BE2C (cell line): ENCODE measurements around the gene MAGEA4.
"Not testable (repeated sequence)": the region's sequence is repeated elsewhere in the genome, so short reads cannot be mapped to it uniquely, and the experiment has no call there.

Experiments used
- DNase-seq: peaks from one replicate; pipeline ENCODE4 v3.0.0-alpha.2; 2020
- H3K27me3 ChIP-seq: fragments of 250-450 bp; sonication (Bioruptor Pico); 2 replicates; pipeline ENCODE4 v1.5.1; 2020; ENCODE audit warnings: mild to moderate bottlenecking
- H3K36me3 ChIP-seq: fragments of 250-450 bp; sonication (Bioruptor Pico); 2 replicates; pipeline ENCODE4 v1.5.1; 2020; ENCODE audit warnings: mild to moderate bottlenecking
- H3K4me1 ChIP-seq: fragments of 250-450 bp; sonication (Bioruptor Pico); 2 replicates; pipeline ENCODE4 v1.5.1; 2020
- H3K4me3 ChIP-seq: 2 replicates; pipeline ENCODE4 v1.5.1; 2011; ENCODE audit warnings: low read depth, low read length
- H3K9me3 ChIP-seq: fragments of 250-450 bp; sonication (Bioruptor Pico); 2 replicates; pipeline ENCODE4 v1.5.1; 2020
- TF ChIP-seq, protein P1 (sequence below): IDR thresholded peaks from 2 replicates; pipeline ENCODE4 v1.5.1; 2012; ENCODE audit warnings: mild to moderate bottlenecking, low read depth, low read length

Gene MAGEA4

DNA sequence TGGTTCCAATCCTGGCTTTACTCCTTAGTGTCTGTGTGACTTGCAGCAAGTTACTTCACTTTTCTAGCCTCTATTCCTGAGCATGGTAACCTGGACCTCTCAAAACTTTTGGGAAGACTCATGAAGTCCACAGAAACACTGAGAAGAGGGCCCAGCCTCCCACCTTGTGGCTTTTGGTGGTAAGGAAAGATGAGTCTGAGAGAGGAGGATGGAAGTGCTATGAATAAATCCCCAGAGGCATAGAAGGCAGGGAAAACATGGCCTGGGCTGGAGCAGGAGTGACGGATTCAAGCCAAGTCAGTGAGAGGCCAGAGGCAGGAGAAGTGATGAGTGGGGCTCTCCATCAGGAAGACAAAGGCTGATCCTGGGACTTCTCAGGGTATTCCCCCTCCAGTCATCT, 10.9 kb upstream of the MAGEA4 start:
- H3K9me3 ChIP-seq, result no peaks in the 10 kb centered on the region
- no peak overlapping the region for H3K4me3 ChIP-seq
- H3K36me3 ChIP-seq, result no peaks in the 10 kb centered on the region
- TF ChIP-seq, protein P1, sequence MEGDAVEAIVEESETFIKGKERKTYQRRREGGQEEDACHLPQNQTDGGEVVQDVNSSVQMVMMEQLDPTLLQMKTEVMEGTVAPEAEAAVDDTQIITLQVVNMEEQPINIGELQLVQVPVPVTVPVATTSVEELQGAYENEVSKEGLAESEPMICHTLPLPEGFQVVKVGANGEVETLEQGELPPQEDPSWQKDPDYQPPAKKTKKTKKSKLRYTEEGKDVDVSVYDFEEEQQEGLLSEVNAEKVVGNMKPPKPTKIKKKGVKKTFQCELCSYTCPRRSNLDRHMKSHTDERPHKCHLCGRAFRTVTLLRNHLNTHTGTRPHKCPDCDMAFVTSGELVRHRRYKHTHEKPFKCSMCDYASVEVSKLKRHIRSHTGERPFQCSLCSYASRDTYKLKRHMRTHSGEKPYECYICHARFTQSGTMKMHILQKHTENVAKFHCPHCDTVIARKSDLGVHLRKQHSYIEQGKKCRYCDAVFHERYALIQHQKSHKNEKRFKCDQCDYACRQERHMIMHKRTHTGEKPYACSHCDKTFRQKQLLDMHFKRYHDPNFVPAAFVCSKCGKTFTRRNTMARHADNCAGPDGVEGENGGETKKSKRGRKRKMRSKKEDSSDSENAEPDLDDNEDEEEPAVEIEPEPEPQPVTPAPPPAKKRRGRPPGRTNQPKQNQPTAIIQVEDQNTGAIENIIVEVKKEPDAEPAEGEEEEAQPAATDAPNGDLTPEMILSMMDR, result no peak
- no peak for DNase-seq
- no peaks in the 10 kb centered on the region for H3K27me3 ChIP-seq
- no peaks in the 10 kb centered on the region for H3K4me1 ChIP-seq

DNA sequence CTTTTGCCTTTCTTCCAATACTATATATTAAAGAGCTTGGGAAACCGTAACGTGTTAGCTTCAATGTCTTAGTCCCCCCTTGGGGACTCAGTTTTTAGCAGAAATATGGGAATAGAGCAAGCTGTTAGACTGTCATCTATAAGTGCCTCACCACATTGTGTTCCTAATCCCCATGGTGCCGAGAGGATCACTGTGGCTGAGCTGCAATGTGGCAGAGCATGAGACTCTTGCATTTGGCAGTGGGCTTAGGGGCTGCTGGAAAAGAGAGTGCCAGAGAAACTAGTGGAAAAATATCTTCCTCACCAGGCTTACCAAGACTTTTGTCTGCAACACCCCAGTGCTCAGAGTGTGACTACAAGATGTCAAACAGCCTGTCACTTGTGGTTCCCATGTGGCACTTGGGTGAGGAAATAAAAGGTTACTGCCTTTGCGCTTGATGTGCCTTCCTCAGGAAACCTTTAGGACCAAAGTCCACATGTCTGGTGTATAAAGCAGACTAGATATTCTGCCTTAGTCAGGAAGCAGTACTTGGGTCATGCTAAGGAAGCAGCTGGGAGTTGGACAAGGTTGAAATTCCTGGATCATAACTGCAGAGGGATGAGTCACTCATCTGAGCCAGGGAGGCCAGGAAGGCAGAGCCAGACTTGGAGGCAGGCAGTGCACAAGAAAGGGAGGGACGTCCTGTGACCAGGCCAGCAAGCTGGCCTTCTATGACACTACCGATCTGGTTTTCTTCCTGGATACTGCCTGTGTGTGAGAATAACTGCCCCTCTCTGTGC, 9.7 kb upstream of the MAGEA4 start:
- H3K9me3 ChIP-seq, result no peaks in the 10 kb centered on the region
- H3K4me1 ChIP-seq, result no peaks in the 10 kb centered on the region
- TF ChIP-seq, protein P1, result no peak
- no peaks in the 10 kb centered on the region for H3K27me3 ChIP-seq
- no peak for DNase-seq
- no peaks in the 10 kb centered on the region for H3K36me3 ChIP-seq
- H3K4me3 ChIP-seq, result no peak overlapping the region

DNA sequence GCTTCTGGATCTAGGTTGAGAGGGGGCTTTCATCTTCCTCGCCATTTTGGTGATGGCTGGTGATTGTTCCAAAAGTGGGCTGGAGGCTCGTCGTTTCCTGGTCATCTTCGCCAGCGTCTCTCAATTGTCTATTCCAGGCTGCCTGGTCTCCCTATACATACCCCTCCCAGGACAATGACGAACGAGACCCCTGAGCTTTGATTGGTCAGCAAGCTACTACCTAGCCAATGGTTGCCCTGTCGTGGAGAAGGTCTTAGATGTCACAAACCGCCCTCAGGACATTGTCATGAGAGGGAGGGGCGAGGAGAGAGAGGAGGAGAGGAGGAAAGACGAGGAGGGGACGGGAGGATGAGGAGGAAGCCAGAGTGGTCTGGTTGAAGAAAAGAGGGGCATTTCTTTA, 7.7 kb upstream of the MAGEA4 start:
- no peak for DNase-seq

DNA sequence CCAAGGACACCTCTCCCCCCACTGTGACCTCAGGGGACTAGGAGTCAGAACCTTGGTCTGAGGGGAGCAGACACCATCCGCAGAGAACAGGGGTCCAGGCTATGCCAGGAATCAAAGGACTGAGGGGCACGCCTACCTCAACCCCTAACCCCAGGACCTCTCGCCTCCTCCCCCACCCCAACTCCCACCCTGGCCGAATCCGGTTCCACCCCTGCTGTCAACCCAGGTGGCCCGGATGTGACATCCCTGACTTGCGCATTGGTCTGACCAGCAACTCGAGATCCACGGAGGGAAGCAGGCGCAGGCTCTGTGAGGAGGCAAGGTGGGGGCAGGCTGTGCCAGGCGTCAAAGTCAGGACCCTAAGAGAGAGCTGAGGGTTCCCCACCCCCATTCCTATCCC, 468 bp upstream of the MAGEA4 start:
- DNase-seq, result no peak
- Histone ChIP-seq H3K4me3 (no peak overlapping the region), H3K4me1 (no peaks in the 10 kb centered on the region), H3K9me3 (no peaks in the 10 kb centered on the region), H3K36me3 (no peaks in the 10 kb centered on the region), H3K27me3 (no peaks in the 10 kb centered on the region)
- TF ChIP-seq, protein P1, result no peak

More for the DNA sequence above, 7.7 kb upstream of the MAGEA4 start:
- Histone ChIP-seq H3K9me3 (no peaks in the 10 kb centered on the region), H3K36me3 (no peaks in the 10 kb centered on the region), H3K4me1 (no peaks in the 10 kb centered on the region), H3K27me3 (no peaks in the 10 kb centered on the region), H3K4me3 (no peak overlapping the region)
- TF ChIP-seq, protein P1, result no peak

DNA sequence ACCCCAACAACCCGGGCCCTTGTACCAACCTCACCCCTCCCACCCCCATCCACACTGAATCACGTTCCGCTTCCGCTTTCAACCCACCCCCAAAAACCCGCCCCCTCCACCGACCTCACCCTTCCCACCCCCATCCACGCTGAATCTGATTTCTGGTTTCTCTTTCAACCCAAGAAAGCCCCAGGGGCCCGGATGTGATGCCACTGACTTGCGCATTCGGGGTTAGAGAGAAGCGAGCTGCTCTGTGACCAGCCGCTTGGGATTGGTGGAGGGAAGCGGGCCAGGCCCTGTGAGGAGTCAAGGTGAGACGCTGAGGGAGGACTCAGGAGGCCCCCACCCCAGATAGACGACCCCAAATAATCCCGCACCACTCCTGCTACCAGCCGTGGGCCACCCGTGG, 6.0 kb downstream of the MAGEA4 start:
- not testable (repeated sequence) for H3K4me1 ChIP-seq, DNase-seq, H3K36me3 ChIP-seq, H3K9me3 ChIP-seq, H3K27me3 ChIP-seq, H3K4me3 ChIP-seq

DNA sequence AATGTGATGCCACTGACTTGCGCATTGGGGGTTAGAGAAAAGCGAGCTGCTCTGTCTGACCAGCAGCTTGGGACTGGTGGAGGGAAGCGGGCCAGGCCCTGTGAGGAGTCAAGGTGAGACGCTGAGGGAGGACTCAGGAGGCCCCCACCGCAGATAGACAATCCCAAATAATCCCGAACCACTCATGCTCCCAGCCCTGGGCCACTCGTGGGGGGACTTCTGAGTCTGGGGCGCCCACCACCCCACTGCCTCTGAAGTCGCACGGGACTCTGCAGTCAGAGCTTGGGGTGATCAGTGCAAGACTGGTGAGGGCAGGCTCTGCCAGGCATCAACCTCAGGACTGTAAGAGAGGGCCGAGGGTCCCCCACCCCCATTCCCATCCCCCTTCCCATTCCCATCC, 6.9 kb downstream of the MAGEA4 start:
- Histone ChIP-seq H3K27me3 (no peaks in the 10 kb centered on the region), H3K4me1 (no peaks in the 10 kb centered on the region), H3K36me3 (no peaks in the 10 kb centered on the region), H3K4me3 (no peak overlapping the region), H3K9me3 (no peaks in the 10 kb centered on the region)
- no peak for DNase-seq
- TF ChIP-seq, protein P1, result no peak
